ENCODE data around the gene NAV2.
"Not testable (repeated sequence)": the region's sequence is repeated elsewhere in the genome, so short reads cannot be mapped to it uniquely, and the experiment has no call there.

Gene NAV2

GRCh38 chr11:20078846-20079245 is 366.2 kb downstream of the NAV2 start:
- no peak for TF ChIP-seq CTCF (IDR thresholded peaks at IDR 0.05; ENCODE audit: extremely low read depth, insufficient read depth, missing control alignments)
- no peak for DNase-seq (ENCODE audit: low spot score)
- in situ Hi-C loops (cut with MboI; ENCODE audit: low pct_unique_long_range_greater_than_20kb, low sequenced_read_pairs, unreplicated experiment) = no loop called here

DNA sequence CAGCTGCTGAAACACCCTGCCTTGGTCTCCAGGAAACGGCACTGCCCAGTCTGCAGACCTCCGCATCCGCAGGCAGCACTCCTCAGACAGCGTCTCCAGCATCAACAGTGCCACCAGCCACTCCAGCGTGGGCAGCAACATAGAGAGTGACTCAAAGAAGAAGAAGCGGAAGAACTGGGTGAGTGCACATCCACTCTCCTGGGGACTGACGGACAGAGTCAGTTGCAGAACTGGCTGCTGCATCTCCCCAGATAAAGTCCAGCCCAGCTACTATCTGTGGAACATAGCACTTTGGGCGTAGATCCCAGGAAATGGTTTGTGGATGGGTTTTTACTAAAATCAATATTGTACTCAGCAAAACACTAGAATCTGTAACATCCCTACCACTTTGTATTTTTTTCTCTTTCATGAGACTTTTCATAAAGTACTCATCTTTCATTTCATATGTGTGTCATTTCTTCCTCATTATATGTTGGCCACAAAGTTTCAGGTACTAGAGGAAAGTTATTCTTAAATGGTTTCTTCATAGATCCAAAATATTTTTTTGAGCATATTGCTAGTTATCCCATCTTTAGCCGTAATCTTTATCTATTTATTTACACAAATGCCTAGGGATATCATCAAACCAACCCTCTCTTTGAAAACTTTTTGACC is 367.5 kb downstream of the NAV2 start:
- DNase-seq (ENCODE audit: low spot score) = no peak
- no peak for TF ChIP-seq CTCF (IDR thresholded peaks at IDR 0.05; ENCODE audit: extremely low read depth, insufficient read depth, missing control alignments)
- in situ Hi-C loops (cut with MboI; ENCODE audit: low pct_unique_long_range_greater_than_20kb, low sequenced_read_pairs, unreplicated experiment) = no loop called here

GRCh38 chr11:20081336-20081735 is 368.7 kb downstream of the NAV2 start:
- DNase-seq (ENCODE audit: low spot score) = no peak
- no peak for TF ChIP-seq CTCF (IDR thresholded peaks at IDR 0.05; ENCODE audit: extremely low read depth, insufficient read depth, missing control alignments)
- in situ Hi-C loops (cut with MboI; ENCODE audit: low pct_unique_long_range_greater_than_20kb, low sequenced_read_pairs, unreplicated experiment) = no loop called here

- DNase-seq (ENCODE audit: low spot score); in situ Hi-C loops (cut with MboI; ENCODE audit: low pct_unique_long_range_greater_than_20kb, low sequenced_read_pairs, unreplicated experiment): not testable (repeated sequence)
Observed at GRCh38 chr11:20083877-20084276, 371.2 kb downstream of the NAV2 start.

GRCh38 chr11:20084921-20085814 is 372.5 kb downstream of the NAV2 start:
- no peak for TF ChIP-seq CTCF (IDR thresholded peaks at IDR 0.05; ENCODE audit: extremely low read depth, insufficient read depth, missing control alignments)
- no peak for DNase-seq (ENCODE audit: low spot score)
- in situ Hi-C loops (cut with MboI; ENCODE audit: low pct_unique_long_range_greater_than_20kb, low sequenced_read_pairs, unreplicated experiment) = no loop called here

- DNase-seq (ENCODE audit: low spot score) = no peak
- TF ChIP-seq CTCF (IDR thresholded peaks at IDR 0.05; ENCODE audit: extremely low read depth, insufficient read depth, missing control alignments) = no peak
- in situ Hi-C loops (cut with MboI; ENCODE audit: low pct_unique_long_range_greater_than_20kb, low sequenced_read_pairs, unreplicated experiment) = no loop called here
Observed at GRCh38 chr11:20085918-20086317, 373.3 kb downstream of the NAV2 start.

GRCh38 chr11:20087118-20087521 is 374.5 kb downstream of the NAV2 start:
- no peak for TF ChIP-seq CTCF (IDR thresholded peaks at IDR 0.05; ENCODE audit: extremely low read depth, insufficient read depth, missing control alignments)
- no peak for DNase-seq (ENCODE audit: low spot score)
- in situ Hi-C loops (cut with MboI; ENCODE audit: low pct_unique_long_range_greater_than_20kb, low sequenced_read_pairs, unreplicated experiment) = no loop called here

All from GM13977 (cell line).